D341Med (cell line): ENCODE measurements around the gene DAPK1.

Source experiments
- DNase-seq: peaks from one replicate; pipeline ENCODE4 v3.0.0; 2012; ENCODE audit warnings: low spot score

The DAPK1 gene

GRCh38 chr9:87516926-87517290 is 19.2 kb downstream of the DAPK1 start:
- no peak for DNase-seq

GRCh38 chr9:87517732-87518131 is 20.1 kb downstream of the DAPK1 start:
- no peak for DNase-seq

- DNase-seq, result no peak
Observed at GRCh38 chr9:87518702-87519335, 21.2 kb downstream of the DAPK1 start.

GRCh38 chr9:87519461-87519860 is 21.8 kb downstream of the DAPK1 start:
- DNase-seq, result no peak

GRCh38 chr9:87520172-87520683 is 22.6 kb downstream of the DAPK1 start:
- DNase-seq, result no peak

GRCh38 chr9:87521834-87522233 is 24.2 kb downstream of the DAPK1 start:
- DNase-seq, result no peak

GRCh38 chr9:87524061-87524460 is 26.4 kb downstream of the DAPK1 start:
- no peak for DNase-seq

GRCh38 chr9:87525546-87526303 is 28.1 kb downstream of the DAPK1 start:
- DNase-seq, result no peak

GRCh38 chr9:87527211-87527916 is 29.7 kb downstream of the DAPK1 start:
- no peak for DNase-seq

GRCh38 chr9:87528969-87529368 is 31.3 kb downstream of the DAPK1 start:
- DNase-seq, result no peak

- no peak for DNase-seq
Observed at GRCh38 chr9:87529671-87530070, 32.0 kb downstream of the DAPK1 start.

- DNase-seq, result no peak
Observed at GRCh38 chr9:87530716-87531115, 33.0 kb downstream of the DAPK1 start.

- no peak for DNase-seq
Observed at GRCh38 chr9:87531370-87532295, 34.0 kb downstream of the DAPK1 start.

- no peak for DNase-seq
Observed at GRCh38 chr9:87533271-87533670, 35.6 kb downstream of the DAPK1 start.

- no peak for DNase-seq
Observed at GRCh38 chr9:87534036-87534435, 36.4 kb downstream of the DAPK1 start.

GRCh38 chr9:87534957-87535356 is 37.3 kb downstream of the DAPK1 start:
- DNase-seq, result no peak

GRCh38 chr9:87535817-87536539 is 38.3 kb downstream of the DAPK1 start:
- DNase-seq, result no peak

GRCh38 chr9:87537625-87538024 is 40.0 kb downstream of the DAPK1 start:
- no peak for DNase-seq

GRCh38 chr9:87540444-87541105 is 42.9 kb downstream of the DAPK1 start:
- DNase-seq, result no peak

GRCh38 chr9:87541663-87542062 is 44.0 kb downstream of the DAPK1 start:
- no peak for DNase-seq

- DNase-seq, result no peak
Observed at GRCh38 chr9:87542141-87542540, 44.5 kb downstream of the DAPK1 start.
